Lower lobe of right lung (tissue), 2 donors: ENCODE measurements around the gene GCLM. TPM values are rescaled to one million over a fixed set of nuclear protein-coding genes. Genes with fewer than 3 reads are reported as not detected.

ENCODE experiments used
- ATAC-seq, 2 donors: fragments of 200-7000 bp; cut with Tn5 transposase; one replicate each; pipeline ENCODE4 v1.9.1; 2020 to 2022; ENCODE audit warnings: mild to moderate bottlenecking in 2 of 2, moderate library complexity in 2 of 2
- DNase-seq: peaks from one replicate; pipeline ENCODE4 v3.0.0-alpha.2; 2020
- H3K27ac ChIP-seq: fragments of 200-600 bp; one replicate; pipeline ENCODE4 v1.8.0; 2022
- H3K27me3 ChIP-seq: fragments of 200-600 bp; one replicate; pipeline ENCODE4 v1.8.0; 2022; ENCODE audit warnings: low read depth
- H3K36me3 ChIP-seq: fragments of 200-600 bp; one replicate; pipeline ENCODE4 v1.8.0; 2022; ENCODE audit warnings: mild to moderate bottlenecking
- H3K4me1 ChIP-seq: fragments of 200-600 bp; one replicate; pipeline ENCODE4 v1.8.0; 2022
- H3K4me3 ChIP-seq: fragments of 200-600 bp; one replicate; pipeline ENCODE4 v1.8.0; 2022; ENCODE audit warnings: mild to moderate bottlenecking
- H3K9me3 ChIP-seq: fragments of 200-600 bp; one replicate; pipeline ENCODE4 v1.8.0; 2022
- intact Hi-C: fragments of 100-400 bp; cut with DNase I; formaldehyde crosslinking; loops from one replicate; pipeline ENCODE4 v1.11.0; 2022
- microRNA-seq: library from miRNA; unstranded; fragments of <30 nt; microRNA quantifications from one replicate; pipeline ENCODE4 v1.2.0, GENCODE V29; 2020; ENCODE audit warnings: borderline number of aligned reads
- total RNA-seq: library from RNA; stranded (reverse); fragmentation: NEBNext Ultra II Directional; extraction: Animal tissue kit (Norgen Biotek cat#: 25700); gene quantifications from one replicate; pipeline ENCODE4 v1.2.1, GENCODE V29; 2021
- TF ChIP-seq, protein P1 (sequence below): fragments of 200-600 bp; IDR thresholded peaks from one replicate; pipeline ENCODE4 v1.8.0; 2022; ENCODE audit warnings: antibody characterized with exemption, mild to moderate bottlenecking
- donor health status: DM: no; HTN: yes; CAD: no; lungs with severe emphysema.

The GCLM gene
- total RNA-seq, 1 donor from 2014 or later, result 16.7 TPM

DNA sequence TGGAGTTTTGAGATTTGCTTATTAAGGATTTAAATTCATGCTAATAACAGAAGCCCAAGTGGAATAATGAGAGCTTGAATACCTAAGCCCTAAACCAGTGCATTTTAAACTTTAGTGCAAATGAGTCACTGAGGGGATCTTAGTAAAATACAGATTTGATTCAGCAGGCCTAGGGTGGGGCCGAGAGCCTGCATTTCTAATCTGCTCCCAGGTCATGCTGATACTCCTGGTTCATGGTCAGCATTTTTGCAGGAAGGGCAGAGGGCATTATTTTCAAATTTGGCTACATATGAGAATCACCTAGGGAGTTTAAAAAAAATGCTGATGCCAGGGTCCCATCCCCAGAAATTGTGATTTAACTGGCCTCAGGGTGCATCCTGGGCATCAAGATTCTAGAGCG lies 69.5 kb downstream of the GCLM start:
- Histone ChIP-seq H3K4me3 (no peak overlapping the region), H3K27me3 (no peaks in the 10 kb centered on the region), H3K9me3 (no peaks in the 10 kb centered on the region), H3K36me3 (no peaks in the 10 kb centered on the region), H3K27ac (no peak overlapping the region), H3K4me1 (peaks cover 25% of the 10 kb centered on the region)
- intact Hi-C loops, result no loop called here
- DNase-seq (no peak), ATAC-seq (no peak)
- TF ChIP-seq, protein P1, sequence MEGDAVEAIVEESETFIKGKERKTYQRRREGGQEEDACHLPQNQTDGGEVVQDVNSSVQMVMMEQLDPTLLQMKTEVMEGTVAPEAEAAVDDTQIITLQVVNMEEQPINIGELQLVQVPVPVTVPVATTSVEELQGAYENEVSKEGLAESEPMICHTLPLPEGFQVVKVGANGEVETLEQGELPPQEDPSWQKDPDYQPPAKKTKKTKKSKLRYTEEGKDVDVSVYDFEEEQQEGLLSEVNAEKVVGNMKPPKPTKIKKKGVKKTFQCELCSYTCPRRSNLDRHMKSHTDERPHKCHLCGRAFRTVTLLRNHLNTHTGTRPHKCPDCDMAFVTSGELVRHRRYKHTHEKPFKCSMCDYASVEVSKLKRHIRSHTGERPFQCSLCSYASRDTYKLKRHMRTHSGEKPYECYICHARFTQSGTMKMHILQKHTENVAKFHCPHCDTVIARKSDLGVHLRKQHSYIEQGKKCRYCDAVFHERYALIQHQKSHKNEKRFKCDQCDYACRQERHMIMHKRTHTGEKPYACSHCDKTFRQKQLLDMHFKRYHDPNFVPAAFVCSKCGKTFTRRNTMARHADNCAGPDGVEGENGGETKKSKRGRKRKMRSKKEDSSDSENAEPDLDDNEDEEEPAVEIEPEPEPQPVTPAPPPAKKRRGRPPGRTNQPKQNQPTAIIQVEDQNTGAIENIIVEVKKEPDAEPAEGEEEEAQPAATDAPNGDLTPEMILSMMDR, result no peak

DNA sequence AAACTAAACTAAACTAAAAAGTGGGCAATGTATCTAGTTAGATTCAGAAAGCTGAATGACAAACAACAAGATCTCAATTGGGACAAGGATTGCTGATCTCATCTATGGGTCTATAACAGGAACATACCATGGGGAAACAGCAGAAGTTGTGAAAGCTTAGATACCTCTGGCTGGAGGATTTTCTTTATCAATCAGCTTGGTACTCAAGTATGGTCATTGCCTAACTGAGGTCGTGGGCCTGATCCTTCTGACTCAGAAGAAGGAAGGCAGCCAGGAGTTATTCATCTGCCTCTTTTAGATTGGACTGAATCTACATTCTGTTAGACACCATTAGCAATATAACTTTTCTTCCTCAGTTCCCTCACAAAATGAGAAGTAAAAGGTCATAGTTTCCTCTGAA lies 69.9 kb downstream of the GCLM start:
- Histone ChIP-seq H3K4me3 (no peak overlapping the region), H3K9me3 (no peaks in the 10 kb centered on the region), H3K36me3 (no peaks in the 10 kb centered on the region), H3K27ac (no peak overlapping the region), H3K27me3 (no peaks in the 10 kb centered on the region), H3K4me1 (peaks cover 21% of the 10 kb centered on the region)
- TF ChIP-seq, protein P1, result no peak
- no peak for DNase-seq
- peak in 1 of 2 donors; percentile 57 for ATAC-seq
- intact Hi-C loops, result no loop called here

DNA sequence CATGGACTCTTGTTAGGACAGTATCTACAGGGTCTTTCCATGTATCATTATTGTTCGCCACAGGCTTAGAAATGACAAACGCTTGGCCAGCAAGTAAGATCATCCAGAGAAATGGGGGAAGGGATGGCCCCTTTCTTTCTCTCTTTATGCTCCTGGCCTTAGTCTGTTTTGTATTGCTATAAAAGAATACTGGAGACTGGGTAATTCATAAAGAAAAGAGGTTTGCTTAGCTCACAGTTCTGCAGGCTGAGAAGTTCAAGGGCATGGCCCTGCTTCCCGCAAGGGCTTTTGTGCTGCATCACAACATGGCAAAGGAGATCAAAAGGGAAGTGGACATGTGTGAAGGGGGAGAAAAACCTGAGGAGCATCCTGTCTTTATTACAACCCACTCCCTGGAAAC lies 71.3 kb downstream of the GCLM start:
- Histone ChIP-seq H3K4me3 (no peak overlapping the region), H3K9me3 (peaks cover 3% of the 10 kb centered on the region), H3K27ac (no peak overlapping the region), H3K27me3 (no peaks in the 10 kb centered on the region), H3K36me3 (no peaks in the 10 kb centered on the region), H3K4me1 (peaks cover 7% of the 10 kb centered on the region)
- DNase-seq (no peak), ATAC-seq (no peak)
- TF ChIP-seq, protein P1, result no peak
- intact Hi-C loops, result no loop called here

Small RNA genes lying within 50 kb of the gene (microRNA-seq; reads per million reads assigned to microRNA genes)
- 8.5 reads per million, percentile 11 among the genes with 10 or more reads in this experiment for gene MIR760

Other genes starting within 250 kb of the GCLM start
- 24.9 TPM for gene BCAR3, start 227.6 kb downstream of the GCLM start, total RNA-seq
- gene DNTTIP2, start 30.2 kb downstream of the GCLM start, total RNA-seq, result 46.8 TPM
- 1.9 TPM for gene ABCA4, start 211.7 kb upstream of the GCLM start, total RNA-seq